Vagina (tissue), 2 donors: ENCODE data around the gene TRIM72.

Source experiments
- CTCF ChIP-seq, 3 experiments: fragments of 450-650 bp in 2 of 3; fragments of 200-600 bp in 1 of 3; sonication (generic) in 1 of 3; IDR thresholded peaks; one replicate each; pipeline ENCODE4 v1.5.1; 2017 to 2019; ENCODE audit warnings: antibody characterized with exemption in 3 of 3, mild to moderate bottlenecking in 2 of 3, moderate library complexity in 2 of 3
- POLR2A ChIP-seq, 2 donors: fragments of 450-650 bp; IDR thresholded peaks; one replicate each; pipeline ENCODE4 v1.6.1; 2017; ENCODE audit warnings: antibody characterized with exemption in 2 of 2, mild to moderate bottlenecking in 2 of 2, moderate library complexity in 2 of 2
- POLR2AphosphoS5 ChIP-seq, 2 donors: sonication (generic); formaldehyde crosslinking; IDR thresholded peaks; one replicate each; pipeline ENCODE4 v1.9.0; 2017; ENCODE audit warnings: antibody characterized with exemption in 2 of 2, mild to moderate bottlenecking in 2 of 2, low read depth in 1 of 2; ENCODE audit not compliant: insufficient read depth in 1 of 2

GRCh38 chr16:31186176-31186575 is 27.7 kb upstream of the TRIM72 start:
- TF ChIP-seq CTCF (IDR thresholded peaks at IDR 0.05) (no peak), POLR2AphosphoS5 (IDR thresholded peaks at IDR 0.05; ENCODE audit: insufficient read depth in 1 of 2, low read depth in 1 of 2) (no peak), POLR2A (IDR thresholded peaks at IDR 0.05) (no peak)
